Right forelimb (tissue), 1 donor: ENCODE results near the gene SPAG17.
"Not testable (repeated sequence)": the region's sequence is repeated elsewhere in the genome, so short reads cannot be mapped to it uniquely, and the experiment has no call there.

Source experiments
- DNase-seq: peaks from one replicate; pipeline ENCODE4 v3.0.0-alpha.2; 2018

SPAG17 gene

GRCh38 chr1:117967477-117967876, 217.6 kb downstream of the SPAG17 start:
- DNase-seq: no peak

DNA sequence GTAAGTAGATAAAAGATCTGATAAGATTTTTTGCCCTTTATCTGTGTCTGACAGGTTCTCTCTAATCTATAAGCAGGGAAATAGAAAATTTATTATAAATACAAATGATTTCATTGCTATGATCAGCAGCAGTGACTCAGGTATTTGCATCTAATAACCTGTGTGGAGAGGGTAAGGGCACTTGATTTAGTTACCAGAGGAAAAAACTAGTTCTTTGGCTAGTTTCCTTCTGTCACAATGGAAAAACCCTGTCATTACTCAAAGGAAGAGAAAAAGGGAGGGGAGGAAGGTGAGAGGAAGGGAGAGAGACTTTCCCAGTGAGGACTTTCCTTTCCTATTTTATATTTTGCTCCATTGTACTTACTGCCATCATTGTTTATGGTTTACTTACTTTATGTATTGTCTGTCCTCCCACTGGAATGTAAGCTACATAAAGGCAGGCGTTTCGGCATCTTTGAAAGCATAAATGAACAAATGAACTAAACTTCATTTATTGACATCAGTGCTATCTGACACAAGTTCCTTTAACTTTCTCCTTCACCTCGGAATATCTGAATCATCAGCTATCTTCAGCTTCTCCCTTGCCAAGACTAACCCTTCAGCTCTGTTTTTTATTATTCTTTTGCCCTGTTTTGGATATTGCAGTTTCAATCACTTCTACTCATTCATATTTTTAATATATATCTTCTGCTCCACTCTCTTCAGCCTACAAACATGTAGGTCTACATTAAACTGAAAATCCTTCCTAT, 220.6 kb downstream of the SPAG17 start:
- DNase-seq: no peak

GRCh38 chr1:117959364-117959763, 225.7 kb downstream of the SPAG17 start:
- no peak for DNase-seq

DNA sequence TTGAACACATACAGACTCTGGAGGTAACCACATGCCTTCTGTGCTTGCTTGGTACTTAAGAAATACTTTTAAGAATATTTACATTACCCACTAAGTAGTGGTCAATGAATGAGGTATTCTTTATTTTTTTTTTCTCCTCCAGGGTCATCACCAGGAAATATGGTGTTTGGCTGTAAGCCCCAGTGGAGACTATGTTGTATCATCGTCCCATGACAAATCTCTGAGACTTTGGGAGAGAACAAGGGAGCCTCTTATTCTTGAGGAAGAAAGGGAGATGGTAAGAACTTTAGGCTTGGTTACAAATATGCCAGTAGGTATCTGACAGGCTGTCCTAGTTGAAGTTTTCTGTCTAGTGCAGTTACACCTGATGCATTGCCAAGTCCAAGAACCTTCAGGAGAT, 232.6 kb downstream of the SPAG17 start:
- no peak for DNase-seq

DNA sequence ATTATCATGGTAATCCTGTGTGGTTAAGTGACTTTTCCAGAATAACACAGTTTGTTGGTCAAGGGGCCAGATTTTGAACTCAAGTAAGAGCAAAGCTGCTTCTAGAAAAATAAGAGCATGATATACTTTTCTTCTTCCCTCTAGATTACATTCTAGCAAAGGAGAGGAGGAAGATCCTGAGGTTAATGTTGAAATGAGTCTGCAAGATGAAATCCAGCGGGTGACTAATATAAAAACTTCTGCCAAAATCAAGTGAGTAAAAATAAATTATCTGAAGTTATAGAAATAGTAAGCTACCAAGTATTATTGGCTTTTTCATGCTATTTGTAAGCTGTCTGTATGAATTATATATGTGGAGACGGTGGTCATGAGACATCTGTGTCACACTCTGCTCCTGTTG, 242.7 kb downstream of the SPAG17 start:
- no peak for DNase-seq

DNA sequence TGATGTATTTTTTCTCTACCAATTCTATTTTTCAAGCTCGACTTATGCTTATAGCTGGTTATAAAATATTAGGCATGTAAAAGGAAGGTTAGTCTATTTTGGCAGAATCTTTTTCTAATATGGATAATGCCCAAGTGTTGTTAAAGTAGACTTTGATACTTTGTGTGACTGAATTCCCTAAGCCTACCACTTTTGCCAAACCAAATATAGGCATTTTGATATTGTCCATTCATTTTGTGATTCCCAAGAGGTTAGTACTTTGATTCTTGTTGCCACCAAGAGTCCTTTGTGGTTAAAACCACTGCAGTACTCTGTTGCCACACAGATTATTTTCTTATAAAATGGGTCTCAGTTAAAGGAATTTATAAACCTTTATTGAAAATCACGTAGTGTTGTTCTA, 251.3 kb downstream of the SPAG17 start:
- no peak for DNase-seq

DNA sequence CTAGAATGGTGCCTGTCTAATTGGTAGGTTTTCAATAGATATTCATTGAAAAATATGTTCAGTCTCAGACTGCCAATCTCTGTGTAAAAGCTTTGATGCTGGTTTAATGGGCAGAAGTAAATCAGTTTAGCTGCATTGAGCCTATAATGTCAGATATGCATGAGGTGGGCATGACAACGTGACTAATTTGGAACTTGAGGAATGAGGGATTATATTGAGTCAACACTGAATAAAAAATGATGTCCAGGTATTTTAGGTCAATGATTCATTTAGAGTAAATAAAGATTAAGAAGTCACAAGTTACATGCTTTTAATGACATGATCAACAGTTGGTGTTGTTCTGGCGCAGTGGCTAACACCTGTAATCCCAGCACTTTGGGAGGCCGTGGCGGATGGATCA, 252.5 kb downstream of the SPAG17 start:
- no peak for DNase-seq

DNA sequence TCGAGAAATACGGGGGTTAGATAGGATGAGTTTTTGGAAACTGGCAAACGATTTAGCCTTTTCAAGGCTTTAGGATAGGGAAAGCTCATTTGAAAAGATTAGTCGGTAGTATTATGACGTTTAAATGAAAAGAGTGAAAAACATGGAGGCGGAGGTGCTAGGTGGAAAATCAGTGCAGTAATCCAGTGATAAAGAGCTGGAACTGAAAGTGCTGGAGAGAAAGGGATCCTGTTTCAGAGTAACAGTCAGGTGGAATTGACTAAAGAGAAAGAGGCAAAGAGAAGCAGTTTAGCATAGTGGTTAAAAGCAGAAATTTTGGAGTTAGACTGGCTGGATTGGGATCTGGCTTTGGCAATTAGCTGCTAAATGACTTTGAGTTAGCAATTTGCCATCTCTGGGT, 254.5 kb downstream of the SPAG17 start:
- no peak for DNase-seq

DNA sequence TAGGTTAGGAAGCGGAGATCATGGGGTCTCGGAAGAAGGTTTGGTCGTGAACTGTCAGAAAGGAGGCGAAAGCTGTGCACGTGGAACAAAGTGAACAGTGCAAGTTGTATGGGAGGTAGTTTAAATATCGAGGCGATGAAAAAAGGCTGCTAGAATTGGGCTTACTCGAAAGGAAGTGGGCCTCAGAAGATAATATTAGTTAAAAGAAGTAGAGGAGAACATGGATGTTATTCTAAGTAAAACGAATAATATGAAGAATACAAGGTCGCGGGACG, 254.9 kb downstream of the SPAG17 start:
- no peak for DNase-seq

- DNase-seq: peak; percentile 96
Observed at GRCh38 chr1:117929343-117930172, 255.5 kb downstream of the SPAG17 start, which contains the start of the genes GDAP2 and WDR3. Gene GDAP2, minus strand, starts transcription at chr1:117929621. Its CDS starts 9,264 bp downstream, at chr1:117920357. Gene WDR3, plus strand, starts transcription at chr1:117929739. Its CDS starts 3,581 bp downstream, at chr1:117933320.

GRCh38 chr1:117928881-117929342, 256.1 kb downstream of the SPAG17 start:
- no peak for DNase-seq

GRCh38 chr1:117925981-117926380, 259.0 kb downstream of the SPAG17 start:
- DNase-seq: no peak

DNA sequence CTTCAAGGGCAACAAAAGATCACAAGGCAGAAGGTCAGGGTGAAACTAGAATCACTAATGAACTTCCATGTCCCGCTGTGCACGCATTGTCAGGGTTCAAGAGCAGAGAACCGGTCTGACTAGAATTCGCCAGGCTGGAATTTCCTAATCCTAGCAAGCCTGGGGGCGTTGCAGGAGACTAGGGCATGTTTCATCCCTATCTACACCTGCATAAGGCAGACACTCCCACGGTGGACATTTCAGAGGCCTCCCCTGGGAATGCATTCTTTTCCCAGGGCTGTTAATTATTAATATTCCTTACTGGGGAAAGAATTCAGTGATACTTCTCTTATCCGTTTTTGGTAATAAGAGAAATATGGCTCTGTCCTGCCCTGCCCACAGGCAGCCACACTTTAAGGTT, 262.3 kb downstream of the SPAG17 start:
- DNase-seq: not testable (repeated sequence)

DNA sequence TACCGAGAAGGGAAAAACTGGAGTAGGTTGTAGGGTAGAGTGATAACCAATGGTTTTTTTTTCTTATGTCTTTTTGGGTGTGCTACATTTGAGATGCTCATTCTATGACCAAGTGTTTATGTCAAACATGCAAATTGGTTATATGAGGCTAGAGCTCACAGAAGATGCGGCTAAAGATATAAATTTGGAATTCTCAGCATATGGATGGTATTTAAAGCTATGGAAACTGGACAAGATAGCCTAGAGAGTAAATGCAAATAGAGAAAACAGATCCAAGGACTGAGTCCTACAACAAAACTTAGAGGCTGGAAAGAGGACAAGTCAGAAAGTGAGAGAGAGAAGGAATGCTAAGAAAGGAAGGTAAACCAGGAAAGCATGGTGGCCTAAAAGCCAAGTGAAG, 263.0 kb downstream of the SPAG17 start:
- DNase-seq: no peak

- no peak for DNase-seq
Observed at GRCh38 chr1:117919376-117919775, 265.7 kb downstream of the SPAG17 start.

DNA sequence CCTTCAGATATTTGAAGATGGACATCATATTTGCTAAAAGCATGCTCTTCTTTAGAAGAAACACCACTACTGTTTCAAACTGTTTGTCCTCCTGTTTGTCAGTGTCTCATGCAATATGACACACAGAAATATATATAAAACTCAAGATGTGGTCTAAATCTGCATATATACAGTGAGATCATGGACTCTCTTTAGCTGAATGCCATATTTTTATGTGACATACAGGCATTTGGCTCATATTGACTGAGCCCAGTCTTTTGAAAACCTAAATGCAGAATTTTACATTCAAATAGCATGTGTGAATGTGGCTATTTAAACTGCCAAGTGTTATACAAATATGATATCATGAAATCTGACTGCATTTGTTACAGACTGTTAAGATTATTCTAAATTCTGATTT, 274.0 kb downstream of the SPAG17 start:
- DNase-seq: no peak

- no peak for DNase-seq
Observed at GRCh38 chr1:117905019-117905418, 280.0 kb downstream of the SPAG17 start.

DNA sequence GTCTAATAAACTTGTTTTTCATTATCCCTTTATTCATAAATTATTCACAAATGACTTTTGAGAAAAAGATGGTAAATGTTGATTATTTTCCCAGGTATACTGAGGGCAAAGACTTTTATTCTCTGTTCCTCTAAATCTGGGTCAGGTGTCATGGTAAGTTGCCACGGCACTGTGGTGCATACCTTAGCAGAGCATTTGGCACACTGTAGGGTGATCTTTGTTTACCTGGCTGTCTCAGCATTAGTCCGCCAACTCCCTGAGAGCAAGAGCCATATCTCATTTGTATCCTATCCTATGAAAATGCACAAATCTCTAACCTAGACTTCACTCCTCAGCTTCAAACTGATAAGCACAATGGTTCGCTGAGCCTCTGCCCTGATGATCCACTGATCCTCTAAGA, 280.5 kb downstream of the SPAG17 start:
- no peak for DNase-seq
